ENCODE results near the gene SOWAHC.
"Not testable (repeated sequence)": the region's sequence is repeated elsewhere in the genome, so short reads cannot be mapped to it uniquely, and the experiment has no call there.

Gene SOWAHC, protein sequence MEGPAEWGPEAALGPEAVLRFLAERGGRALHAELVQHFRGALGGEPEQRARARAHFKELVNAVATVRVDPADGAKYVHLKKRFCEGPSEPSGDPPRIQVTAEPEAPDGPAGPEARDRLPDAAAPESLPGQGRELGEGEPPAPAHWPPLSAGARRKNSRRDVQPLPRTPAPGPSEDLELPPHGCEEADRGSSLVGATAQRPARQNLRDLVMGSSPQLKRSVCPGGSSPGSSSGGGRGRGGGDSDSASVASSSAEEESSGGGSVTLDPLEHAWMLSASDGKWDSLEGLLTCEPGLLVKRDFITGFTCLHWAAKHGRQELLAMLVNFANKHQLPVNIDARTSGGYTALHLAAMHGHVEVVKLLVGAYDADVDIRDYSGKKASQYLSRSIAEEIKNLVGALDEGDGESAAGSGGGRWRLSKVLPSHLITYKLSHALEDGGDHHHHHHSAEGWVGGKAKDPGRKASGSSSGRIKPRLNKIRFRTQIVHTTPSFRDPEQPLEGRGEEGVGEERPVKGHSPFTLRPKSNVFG

GRCh38 chr2:109613922-109614714 lies at the start of gene SOWAHC, which contains the start of gene SEPTIN10:
TSS of gene SOWAHC (plus strand) at chr2:109614364. CDS start at chr2:109614490, 126 bp downstream.
TSS of gene SEPTIN10 (minus strand) at chr2:109613966. CDS start at chr2:109613827, 139 bp downstream.
- DNase-seq = peak; percentile 99

DNA sequence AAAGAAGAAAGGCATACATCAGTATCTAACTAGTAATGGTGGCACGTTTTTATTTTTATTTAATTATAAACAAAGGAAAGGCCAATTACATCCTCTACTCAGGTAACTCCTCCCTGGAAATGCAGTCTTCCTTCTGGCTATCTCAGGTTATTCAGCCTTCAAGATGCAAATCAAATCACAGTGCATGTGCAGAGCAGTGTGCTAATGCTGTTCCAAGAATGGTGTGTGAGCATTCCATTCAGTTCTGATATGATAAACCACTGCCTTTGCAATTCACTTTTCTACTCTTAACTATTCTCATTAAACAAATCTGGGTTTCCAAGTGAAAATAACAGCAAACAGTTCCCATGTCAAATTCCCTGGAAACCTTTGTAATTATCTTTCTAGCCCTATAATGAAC lies 38.8 kb upstream of the SOWAHC start:
- no peak for DNase-seq

GRCh38 chr2:109577630-109578029 lies 36.5 kb upstream of the SOWAHC start:
- DNase-seq = not testable (repeated sequence)

- no peak for DNase-seq
Observed at GRCh38 chr2:109582928-109583895, 31.0 kb upstream of the SOWAHC start.

GRCh38 chr2:109586687-109587086 lies 27.5 kb upstream of the SOWAHC start:
- no peak for DNase-seq

- no peak for DNase-seq
Observed at GRCh38 chr2:109591206-109591605, 23.0 kb upstream of the SOWAHC start.

DNA sequence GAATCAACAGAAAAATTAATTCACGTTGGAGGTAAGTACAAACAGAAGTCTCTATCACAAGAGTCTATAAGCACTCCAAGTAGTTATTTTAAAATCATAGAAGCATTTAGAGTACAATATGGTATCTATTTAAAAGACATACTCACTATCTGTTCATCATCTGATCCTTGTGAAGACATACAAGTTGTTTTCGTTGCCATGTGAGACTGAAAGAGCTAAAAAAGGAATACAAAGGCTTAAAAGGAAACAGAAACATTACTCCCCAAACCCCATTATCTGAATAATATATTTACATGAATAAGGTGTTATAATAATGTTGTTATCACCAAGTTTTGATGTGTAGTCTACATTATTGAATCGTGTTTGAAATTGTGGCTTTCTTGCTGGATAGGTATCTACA lies 21.3 kb upstream of the SOWAHC start:
- no peak for DNase-seq

- no peak for DNase-seq
Observed at GRCh38 chr2:109594246-109594885, 19.8 kb upstream of the SOWAHC start.

DNA sequence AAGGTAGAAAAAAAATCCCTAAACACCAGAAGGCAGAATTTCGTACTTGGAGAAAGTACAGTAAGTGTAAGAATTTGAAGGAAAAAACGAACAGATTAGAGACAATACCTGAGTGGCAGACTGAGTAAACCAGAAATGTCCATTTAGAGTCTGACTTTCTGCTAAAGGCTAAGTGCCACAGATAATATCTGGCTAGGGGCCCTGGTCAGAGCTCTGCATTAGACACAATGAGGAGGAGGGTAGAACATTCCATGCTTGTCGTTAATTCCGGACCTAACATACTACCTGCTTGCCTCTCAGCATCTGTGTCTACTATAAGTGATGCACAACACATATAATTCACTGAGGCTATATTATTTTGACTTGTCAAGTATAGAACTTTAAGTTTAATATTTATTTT lies 18.5 kb upstream of the SOWAHC start:
- no peak for DNase-seq

DNA sequence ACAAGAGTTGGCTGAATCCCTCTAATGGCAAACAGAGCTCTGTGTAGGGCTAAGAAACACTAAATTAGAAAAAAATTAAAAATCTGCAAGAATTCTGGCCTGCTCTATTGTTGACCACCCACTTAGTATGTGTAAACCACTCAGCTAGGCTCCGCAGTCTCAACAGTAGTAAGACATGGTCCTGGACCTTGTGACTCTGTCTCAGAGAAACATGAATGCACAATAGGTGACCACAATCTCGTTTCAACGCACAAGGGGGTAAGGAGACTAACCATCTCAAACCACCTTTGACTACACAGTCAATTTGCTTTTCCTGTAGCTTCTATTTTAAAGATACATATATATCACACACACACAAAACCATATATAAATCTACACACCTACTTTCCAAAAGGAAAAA lies 16.9 kb upstream of the SOWAHC start:
- no peak for DNase-seq

DNA sequence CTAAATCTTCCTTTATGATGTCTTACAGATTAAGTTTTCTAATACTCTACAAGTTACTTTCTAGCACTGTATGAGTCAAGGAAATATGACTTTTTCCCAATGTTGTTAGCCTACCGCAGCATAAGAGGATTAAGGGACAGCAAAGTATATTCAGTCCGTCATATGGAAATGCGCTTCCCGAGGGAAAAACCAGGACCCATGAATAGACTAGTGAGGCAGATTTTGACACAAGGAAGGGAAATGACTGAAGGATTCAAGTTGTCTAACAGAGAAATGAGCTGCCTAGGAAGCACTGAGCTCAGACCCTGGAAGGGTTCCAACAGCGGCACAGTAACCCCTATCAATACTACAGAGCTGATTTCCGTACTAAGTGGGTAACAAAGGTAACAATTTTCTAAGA lies 12.4 kb upstream of the SOWAHC start:
- peak; percentile 65 for DNase-seq

DNA sequence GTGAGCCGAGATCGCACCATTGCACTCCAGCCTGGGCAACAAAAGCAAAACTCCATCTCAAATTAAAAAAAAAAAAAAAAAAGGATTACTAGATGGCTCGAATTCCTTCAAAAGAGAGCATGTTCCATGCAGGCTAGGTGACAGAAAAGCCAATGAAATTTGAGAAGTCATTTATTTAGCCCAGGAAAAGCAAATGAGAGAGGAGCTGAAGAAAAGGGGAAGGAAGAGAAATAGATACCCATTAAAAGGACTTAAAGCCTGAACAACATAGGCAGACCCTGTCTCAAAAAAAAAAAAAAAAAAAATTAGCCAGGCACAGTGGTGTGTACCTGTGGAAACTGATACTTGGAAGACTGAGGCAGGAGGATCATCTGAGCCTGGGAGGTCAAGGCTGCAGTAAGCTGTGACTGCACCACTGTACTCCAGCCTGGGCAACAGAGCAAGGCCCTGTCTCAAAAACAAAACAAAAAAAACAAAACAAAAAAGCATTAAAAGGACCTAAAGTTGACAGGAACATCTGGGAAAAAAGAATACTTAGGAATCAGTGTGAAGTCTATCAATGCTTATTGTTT lies 11.5 kb upstream of the SOWAHC start:
- no peak for DNase-seq

GRCh38 chr2:109604597-109604996 lies 9.6 kb upstream of the SOWAHC start:
- no peak for DNase-seq

- no peak for DNase-seq
Observed at GRCh38 chr2:109607766-109608165, 6.4 kb upstream of the SOWAHC start.

GRCh38 chr2:109609352-109610024 lies 4.7 kb upstream of the SOWAHC start:
- DNase-seq = no peak

DNA sequence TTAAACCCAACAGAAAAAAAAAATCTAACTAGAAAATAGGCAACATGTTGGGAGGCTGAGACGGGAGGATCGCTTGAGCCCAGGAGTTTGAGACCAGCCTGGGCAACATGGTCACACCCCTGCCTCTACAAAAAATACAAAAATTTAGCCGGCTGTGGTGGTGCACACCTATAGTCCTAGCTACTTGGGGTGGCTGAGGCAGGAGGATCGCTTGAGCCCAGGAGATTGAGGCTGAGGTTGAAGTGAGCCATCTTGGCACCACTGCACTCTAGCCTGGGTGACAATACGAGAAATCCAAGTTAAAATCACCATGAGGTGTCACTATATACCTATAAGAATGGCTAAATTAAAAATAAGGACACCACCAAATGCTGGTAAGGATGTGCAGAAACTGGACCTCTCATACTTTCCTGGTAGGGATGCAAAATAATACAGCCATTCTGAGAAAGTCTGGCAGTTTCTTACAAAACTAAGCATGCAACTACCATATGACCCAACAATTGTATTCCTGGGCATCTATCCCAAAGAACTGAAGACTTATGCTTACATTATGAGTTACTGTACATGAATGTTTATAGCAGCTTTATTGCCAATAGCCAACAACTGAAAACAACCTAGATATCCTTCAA lies 2.6 kb upstream of the SOWAHC start:
- no peak for DNase-seq

- peak; percentile 59 for DNase-seq
Observed at GRCh38 chr2:109613081-109613921, 863 bp upstream of the SOWAHC start.

DNA sequence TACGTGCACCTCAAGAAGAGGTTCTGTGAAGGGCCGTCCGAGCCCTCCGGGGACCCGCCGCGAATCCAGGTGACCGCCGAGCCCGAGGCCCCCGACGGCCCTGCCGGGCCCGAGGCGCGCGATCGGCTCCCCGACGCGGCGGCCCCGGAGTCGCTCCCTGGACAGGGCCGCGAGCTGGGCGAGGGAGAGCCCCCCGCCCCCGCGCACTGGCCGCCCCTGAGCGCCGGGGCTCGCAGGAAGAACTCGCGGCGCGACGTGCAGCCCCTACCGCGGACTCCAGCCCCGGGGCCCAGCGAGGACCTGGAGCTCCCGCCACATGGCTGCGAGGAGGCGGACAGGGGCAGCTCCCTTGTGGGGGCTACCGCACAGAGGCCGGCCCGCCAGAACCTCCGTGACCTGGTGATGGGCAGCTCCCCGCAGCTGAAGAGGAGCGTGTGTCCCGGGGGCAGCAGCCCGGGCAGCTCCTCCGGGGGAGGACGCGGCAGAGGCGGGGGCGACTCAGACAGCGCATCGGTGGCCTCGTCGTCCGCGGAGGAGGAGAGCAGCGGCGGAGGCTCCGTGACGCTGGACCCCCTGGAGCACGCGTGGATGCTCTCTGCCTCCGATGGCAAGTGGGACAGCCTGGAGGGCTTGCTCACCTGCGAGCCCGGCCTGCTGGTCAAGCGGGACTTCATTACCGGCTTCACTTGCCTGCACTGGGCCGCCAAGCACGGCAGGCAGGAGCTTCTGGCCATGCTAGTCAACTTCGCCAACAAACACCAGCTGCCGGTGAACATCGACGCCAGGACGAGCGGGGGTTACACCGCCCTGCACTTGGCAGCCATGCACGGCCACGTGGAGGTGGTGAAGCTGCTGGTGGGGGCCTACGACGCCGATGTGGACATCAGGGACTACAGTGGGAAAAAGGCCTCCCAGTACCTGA lies 812 bp downstream of the SOWAHC start:
- peak; percentile 66 for DNase-seq
